ENCODE results near the gene LTBR. TPM values are rescaled to one million over a fixed set of nuclear protein-coding genes. Genes with fewer than 3 reads are reported as not detected.

The LTBR gene
- total and polyA plus RNA-seq, 4 donors, result 15.8 to 138 (median 89.0) TPM

DNA sequence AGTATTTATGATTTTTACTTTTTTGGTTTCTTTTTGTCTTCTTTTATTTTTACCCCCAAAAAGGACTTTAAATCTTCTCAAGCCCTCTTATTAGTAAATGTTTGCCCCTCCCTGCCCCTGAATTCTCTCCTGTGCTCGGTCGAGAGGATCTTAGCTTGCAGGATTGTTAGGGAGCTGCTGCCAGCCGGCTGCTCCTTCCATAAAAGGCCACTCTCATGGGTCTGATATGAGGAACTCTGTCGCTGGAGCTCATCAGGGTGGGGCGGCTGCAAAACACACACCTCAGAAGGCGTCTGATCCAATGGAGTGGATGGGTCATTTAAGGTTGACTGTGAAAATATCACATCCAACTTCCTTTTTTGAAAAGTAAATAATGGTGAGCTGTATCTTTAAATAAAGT lies 8.5 kb downstream of the LTBR start:
- Histone ChIP-seq H3K4me1 (ENCODE audit: control insufficient read depth in 4 of 4, insufficient read depth in 4 of 4, low read length in 3 of 4) (peaks cover 0 to 4% (median under 1%) of the 10 kb centered on the region in 4 donors), H3K27me3 (ENCODE audit: control insufficient read depth in 4 of 4, insufficient read depth in 4 of 4, low read length in 3 of 4) (no peaks in the 10 kb centered on the region), H3K27ac (ENCODE audit: low read depth in 1 of 2, low read length in 2 of 2) (peak overlapping the region in 1 of 2 donors; percentile 2), H3K4me3 (ENCODE audit: low read depth in 1 of 3, low read length in 3 of 3) (no peak overlapping the region), H3K36me3 (ENCODE audit: control insufficient read depth in 4 of 4, insufficient read depth in 3 of 4, low read depth in 1 of 4, low read length in 3 of 4) (peaks cover 24 to 49% (median 47%) of the 10 kb centered on the region in 4 donors), H3K9me3 (ENCODE audit: control insufficient read depth in 4 of 4, low read length in 3 of 4) (no peaks in the 10 kb centered on the region), H3K9ac (ENCODE audit: low read depth in 1 of 2, low read length in 2 of 2) (no peak overlapping the region)
- no peak for DNase-seq (ENCODE audit: low spot score)
- 58% methylated on average over 6 of the region's 6 CpGs for WGBS
- TF ChIP-seq FOXA2 (IDR thresholded peaks at IDR 0.05) (no peak), JUND (IDR thresholded peaks at IDR 0.05) (no peak), TAF1 (conservative IDR thresholded peaks at IDR 0.05) (no peak), YY1 (IDR thresholded peaks at IDR 0.05) (no peak), HNF4G (IDR thresholded peaks at IDR 0.05) (no peak)

DNA sequence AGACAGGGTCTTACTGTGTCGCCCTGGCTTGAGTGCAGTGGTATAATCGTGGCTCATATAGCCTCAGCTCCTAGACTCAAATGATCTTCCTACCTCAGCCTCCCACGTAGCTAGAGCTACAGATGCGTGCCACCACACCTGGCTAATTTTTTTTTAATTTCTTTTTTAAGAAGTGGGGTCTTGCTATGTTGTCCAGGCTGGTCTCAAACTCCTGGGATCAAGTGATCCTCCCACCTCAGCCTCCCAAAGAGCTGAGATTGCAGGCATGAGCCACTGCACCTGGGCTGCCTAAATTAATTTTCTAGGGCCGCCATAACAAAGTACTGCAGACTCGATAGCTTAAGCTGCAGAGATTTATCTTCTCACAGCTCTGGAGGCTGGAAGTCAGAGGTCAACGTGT lies 9.1 kb downstream of the LTBR start:
- H3K4me1 ChIP-seq (ENCODE audit: control insufficient read depth in 4 of 4, insufficient read depth in 4 of 4, low read length in 3 of 4), result no peaks in the 10 kb centered on the region
- TF ChIP-seq EGR1 (IDR thresholded peaks at IDR 0.05; ENCODE audit: low read depth in 2 of 2) (no peak), RXRA (IDR thresholded peaks at IDR 0.05) (no peak), JUND (IDR thresholded peaks at IDR 0.05) (no peak), SP1 (IDR thresholded peaks at IDR 0.05) (no peak), GABPA (IDR thresholded peaks at IDR 0.05 in 1 of 2, conservative IDR thresholded peaks at IDR 0.05 in 1 of 2) (no peak), YY1 (IDR thresholded peaks at IDR 0.05) (no peak), NR2F2 (IDR thresholded peaks at IDR 0.05) (no peak), TAF1 (conservative IDR thresholded peaks at IDR 0.05) (no peak), FOXA1 (IDR thresholded peaks at IDR 0.05) (no peak)
- TF ChIP-seq, protein P1, sequence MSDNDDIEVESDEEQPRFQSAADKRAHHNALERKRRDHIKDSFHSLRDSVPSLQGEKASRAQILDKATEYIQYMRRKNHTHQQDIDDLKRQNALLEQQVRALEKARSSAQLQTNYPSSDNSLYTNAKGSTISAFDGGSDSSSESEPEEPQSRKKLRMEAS (IDR thresholded peaks at IDR 0.05), result no peak
- TF ChIP-seq, protein P2, sequence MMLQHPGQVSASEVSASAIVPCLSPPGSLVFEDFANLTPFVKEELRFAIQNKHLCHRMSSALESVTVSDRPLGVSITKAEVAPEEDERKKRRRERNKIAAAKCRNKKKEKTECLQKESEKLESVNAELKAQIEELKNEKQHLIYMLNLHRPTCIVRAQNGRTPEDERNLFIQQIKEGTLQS (IDR thresholded peaks at IDR 0.05), result no peak
- TF ChIP-seq, protein P3, sequence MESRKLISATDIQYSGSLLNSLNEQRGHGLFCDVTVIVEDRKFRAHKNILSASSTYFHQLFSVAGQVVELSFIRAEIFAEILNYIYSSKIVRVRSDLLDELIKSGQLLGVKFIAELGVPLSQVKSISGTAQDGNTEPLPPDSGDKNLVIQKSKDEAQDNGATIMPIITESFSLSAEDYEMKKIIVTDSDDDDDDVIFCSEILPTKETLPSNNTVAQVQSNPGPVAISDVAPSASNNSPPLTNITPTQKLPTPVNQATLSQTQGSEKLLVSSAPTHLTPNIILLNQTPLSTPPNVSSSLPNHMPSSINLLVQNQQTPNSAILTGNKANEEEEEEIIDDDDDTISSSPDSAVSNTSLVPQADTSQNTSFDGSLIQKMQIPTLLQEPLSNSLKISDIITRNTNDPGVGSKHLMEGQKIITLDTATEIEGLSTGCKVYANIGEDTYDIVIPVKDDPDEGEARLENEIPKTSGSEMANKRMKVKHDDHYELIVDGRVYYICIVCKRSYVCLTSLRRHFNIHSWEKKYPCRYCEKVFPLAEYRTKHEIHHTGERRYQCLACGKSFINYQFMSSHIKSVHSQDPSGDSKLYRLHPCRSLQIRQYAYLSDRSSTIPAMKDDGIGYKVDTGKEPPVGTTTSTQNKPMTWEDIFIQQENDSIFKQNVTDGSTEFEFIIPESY (IDR thresholded peaks at IDR 0.05), result no peak
- TF ChIP-seq, protein P4, sequence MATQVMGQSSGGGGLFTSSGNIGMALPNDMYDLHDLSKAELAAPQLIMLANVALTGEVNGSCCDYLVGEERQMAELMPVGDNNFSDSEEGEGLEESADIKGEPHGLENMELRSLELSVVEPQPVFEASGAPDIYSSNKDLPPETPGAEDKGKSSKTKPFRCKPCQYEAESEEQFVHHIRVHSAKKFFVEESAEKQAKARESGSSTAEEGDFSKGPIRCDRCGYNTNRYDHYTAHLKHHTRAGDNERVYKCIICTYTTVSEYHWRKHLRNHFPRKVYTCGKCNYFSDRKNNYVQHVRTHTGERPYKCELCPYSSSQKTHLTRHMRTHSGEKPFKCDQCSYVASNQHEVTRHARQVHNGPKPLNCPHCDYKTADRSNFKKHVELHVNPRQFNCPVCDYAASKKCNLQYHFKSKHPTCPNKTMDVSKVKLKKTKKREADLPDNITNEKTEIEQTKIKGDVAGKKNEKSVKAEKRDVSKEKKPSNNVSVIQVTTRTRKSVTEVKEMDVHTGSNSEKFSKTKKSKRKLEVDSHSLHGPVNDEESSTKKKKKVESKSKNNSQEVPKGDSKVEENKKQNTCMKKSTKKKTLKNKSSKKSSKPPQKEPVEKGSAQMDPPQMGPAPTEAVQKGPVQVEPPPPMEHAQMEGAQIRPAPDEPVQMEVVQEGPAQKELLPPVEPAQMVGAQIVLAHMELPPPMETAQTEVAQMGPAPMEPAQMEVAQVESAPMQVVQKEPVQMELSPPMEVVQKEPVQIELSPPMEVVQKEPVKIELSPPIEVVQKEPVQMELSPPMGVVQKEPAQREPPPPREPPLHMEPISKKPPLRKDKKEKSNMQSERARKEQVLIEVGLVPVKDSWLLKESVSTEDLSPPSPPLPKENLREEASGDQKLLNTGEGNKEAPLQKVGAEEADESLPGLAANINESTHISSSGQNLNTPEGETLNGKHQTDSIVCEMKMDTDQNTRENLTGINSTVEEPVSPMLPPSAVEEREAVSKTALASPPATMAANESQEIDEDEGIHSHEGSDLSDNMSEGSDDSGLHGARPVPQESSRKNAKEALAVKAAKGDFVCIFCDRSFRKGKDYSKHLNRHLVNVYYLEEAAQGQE (IDR thresholded peaks at IDR 0.05), result no peak
- 89% methylated on average over 7 of the region's 7 CpGs for WGBS

More for the DNA sequence above, 9.1 kb downstream of the LTBR start:
- DNase-seq (ENCODE audit: low spot score), result no peak
- H3K27ac ChIP-seq (ENCODE audit: low read depth in 1 of 2, low read length in 2 of 2), result no peak overlapping the region
- H3K27me3 ChIP-seq (ENCODE audit: control insufficient read depth in 4 of 4, insufficient read depth in 4 of 4, low read length in 3 of 4), result no peaks in the 10 kb centered on the region
- H3K9me3 ChIP-seq (ENCODE audit: control insufficient read depth in 4 of 4, low read length in 3 of 4), result no peaks in the 10 kb centered on the region
- H3K9ac ChIP-seq (ENCODE audit: low read depth in 1 of 2, low read length in 2 of 2), result no peak overlapping the region
- H3K4me3 ChIP-seq (ENCODE audit: low read depth in 1 of 3, low read length in 3 of 3), result no peak overlapping the region
- peaks cover 18 to 45% (median 42%) of the 10 kb centered on the region in 4 donors for H3K36me3 ChIP-seq (ENCODE audit: control insufficient read depth in 4 of 4, insufficient read depth in 3 of 4, low read depth in 1 of 4, low read length in 3 of 4)
